AML-193 (cell line): ENCODE measurements around the gene IFT20.
A peak's percentile ranks its signal among the peaks of the same experiment; 100 is the strongest.

Source experiments
- DNase-seq, 2 experiments: peaks; one replicate each; lab custom pipeline; 2025; lab: John Stamatoyannopoulos, UW

Gene IFT20

DNA sequence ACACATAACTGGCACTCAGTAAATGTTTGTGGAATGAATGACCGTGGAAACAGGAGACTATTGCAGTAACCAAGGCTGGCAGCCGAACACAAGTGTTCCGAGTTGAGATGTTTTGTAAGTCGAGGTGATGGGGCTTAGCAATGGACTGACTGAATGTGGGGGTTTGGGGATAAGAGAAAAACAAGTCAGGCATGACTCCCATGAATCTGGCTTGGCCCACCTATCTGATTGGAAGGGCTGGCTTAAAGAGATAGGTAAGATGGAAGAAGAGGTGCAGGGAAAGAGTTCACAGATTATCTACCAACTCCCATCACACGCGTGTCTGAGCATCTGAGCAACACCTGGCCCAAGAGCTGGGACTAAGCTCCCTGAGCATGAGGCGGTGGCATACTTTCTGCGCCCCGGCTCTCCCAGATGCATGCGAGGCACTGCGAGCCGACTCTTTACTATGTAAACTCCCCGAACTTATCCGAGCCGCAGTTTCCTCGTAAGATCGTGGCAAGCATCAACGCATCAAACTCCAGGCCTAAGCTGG lies 539 bp downstream of the IFT20 start:
- no peak for DNase-seq

DNA sequence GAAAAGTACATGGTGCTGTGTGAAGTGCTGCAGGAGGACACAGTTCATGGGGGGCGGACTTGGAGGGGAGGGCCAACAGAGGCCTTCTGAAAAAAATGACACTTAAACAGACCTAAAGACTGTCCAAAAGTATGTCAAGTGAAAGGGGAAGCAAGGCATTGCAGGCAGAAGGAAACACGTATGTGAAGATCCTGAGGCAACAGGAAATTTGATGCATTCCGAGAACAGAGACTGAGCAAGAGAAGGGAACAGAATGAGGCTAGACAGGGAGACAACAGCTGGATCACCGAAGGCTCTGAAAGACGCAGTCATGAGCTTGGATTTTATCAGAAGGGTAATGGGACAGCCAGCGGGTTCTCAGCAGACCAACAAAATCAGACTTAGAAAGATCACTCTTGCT lies 1.1 kb downstream of the IFT20 start:
- DNase-seq, result peak; percentile 61 to 68

DNA sequence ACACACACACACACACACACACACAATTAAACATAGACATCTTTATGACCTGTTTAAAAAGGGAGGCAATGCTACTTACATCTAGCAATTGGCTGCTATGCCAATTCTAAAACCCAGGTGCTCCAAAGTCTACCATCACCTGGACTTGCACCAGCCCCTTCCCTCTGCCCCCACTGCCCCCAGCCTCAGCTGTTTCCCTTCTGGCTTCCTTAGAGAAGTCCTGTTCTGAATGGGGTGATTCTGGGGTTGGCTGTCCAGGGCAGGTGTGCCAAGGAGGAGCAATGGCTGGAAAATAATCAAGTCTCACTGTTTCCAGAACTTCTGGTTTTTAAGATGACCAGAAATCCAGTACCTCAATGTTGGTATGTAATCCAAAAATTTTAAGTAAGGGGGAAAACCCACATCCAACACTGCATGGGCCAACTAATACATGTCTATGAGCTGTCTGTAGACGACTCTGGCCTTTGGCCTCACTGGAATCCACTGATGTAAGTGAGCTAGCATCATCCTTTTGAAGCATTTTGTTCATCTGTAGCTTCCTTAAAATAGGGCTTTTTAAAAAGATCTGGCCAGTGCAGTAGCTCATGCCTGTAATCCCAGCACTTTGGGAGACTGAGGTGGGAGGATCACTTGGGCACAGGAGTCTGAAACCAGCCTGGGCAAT lies 2.1 kb downstream of the IFT20 start:
- no peak for DNase-seq

DNA sequence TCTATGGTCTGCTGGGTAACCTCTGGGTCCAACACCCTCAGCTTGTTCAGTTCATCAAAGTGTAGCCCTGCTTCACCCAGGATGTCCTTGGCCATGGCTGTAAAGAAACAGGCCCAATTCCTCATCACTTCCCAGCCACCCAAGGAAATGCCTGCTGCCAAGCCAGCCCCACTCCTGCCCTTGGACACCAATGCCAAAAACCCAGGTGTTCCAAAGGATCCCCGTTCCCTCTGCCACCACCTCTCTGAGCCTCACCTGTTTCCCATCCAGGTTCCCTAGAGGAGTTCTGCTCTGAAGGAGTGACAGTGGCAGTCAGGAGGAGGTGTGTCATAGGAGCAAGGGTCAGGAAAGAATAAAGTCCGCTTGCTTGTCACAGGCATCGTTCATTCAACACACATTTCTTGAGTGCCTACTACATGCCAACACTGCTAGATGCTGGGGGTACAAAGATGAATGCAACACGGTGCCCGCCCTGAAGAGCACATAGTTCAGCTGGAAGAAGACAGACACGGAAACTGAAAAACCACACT lies 3.3 kb downstream of the IFT20 start:
- DNase-seq, result no peak

DNA sequence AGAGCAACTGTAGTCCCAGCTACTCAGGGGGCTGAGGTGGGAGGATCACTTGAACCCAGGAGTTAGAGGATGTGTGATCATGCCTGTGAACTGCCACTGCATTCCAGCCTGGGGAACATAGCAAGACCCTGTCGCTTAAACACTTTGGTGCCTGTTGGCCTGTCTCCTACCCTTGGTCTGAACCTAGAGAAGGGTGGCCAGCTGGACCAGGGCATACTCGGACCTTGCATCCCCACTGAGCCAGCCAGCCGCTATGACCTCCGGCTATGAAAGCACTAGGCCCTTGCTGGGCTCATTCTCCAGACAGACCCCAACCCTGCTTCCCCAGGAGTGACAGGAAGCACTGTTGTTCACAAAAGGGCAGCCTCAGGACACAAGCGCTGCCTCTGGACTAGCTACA lies 4.6 kb downstream of the IFT20 start:
- no peak for DNase-seq

DNA sequence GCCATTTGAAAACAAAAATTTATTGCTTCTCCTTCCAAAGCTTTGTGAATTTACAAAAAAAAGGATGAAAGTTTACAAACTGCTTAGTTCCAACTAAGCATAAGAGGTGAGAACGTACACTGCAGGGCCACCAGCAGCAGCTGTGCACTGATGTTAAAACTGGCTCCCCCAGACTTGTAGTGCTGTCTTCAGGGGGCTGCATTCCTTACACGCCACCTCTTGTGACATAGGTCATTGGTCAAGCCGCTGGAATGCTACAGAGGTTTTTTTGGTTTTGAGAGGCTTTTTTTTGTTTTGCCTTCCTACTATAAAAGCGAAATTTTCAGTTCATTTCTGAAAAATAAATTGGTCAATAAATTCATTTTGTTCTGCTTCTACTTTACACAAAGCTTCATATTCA lies 6.9 kb downstream of the IFT20 start:
- no peak for DNase-seq

DNA sequence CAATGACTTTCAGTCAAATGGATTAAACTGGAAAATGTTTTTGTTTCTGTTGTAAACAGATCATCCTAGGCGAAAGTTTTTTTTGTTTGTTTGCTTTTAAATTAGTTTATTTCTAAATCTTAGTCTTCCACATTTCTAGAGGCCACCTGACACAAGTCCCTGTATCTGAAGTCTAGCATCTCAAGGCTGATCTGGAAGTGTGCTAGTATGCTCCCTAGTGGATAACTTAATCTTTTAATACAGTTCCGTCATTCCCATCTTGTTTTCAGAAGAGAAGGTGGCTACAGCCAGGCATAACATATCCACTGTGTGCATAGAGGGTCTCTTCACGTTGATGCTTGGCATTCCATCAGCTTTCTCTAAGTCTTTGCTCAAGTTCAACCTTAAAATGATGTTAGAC lies 7.6 kb downstream of the IFT20 start:
- DNase-seq, result no peak

DNA sequence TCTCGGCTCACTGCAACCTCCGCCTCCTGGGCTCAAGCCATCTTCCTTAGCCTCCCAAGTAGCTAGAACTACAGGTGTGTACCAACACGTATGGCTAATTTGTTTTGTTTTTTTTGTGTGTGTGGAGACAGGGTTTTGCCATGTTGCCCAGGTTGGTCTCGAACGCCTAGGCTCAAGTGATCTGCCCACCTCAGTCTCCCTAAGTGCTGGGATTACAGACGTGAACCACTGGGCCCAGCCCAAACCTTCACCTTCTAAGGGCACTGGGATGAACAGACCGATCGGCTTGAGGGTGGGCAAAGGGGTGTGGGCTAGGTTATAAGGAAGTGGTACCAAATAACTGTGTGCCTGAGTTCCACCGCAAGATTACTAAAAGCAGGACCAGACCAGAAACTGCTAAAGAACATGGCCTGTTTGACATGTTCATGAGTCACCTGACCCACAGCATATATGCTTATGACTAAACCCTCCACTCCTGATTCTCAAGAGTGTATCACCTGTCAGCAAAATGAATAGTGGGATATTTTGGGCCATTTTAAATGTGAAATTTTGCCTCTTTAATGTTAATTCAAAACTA lies 8.2 kb downstream of the IFT20 start:
- no peak for DNase-seq

DNA sequence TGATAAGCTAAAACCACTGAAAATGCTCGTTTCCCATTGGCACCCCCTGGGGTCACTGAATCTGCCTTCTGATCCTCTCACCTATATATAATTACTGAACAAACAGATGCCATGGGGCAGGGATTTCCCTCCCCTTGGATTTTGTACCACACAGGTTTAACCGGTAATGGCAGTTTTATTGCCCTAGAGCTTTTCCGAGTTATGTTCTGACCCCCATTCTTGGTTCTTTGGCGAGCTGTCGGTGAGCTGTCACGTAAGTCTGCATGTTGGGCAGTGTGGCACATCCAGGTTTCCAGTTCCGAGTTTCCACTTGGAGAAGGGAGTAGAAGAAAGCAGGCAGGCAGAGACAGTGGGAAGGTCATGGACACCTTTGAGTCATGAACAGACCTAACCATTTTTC lies 9.2 kb downstream of the IFT20 start:
- DNase-seq, result no peak

DNA sequence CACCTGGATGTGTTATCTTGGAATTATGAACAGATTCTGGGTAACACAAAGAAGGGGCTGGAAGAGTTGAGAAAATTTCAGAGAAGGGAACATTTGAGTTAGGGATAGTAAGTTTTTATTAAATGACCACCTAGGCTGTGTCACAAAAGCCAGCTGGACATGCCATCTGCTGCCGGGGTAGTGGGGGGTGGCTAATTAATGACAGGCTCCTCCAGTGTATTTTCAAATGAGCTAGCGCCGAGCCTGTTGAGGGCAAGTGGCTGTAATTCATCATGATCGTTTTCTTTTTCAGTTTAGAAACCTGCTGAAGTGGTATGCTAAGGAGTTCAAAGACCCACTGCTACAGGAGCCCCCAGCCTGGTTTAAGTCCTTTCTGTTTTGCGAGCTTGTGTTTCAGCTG lies 10.1 kb downstream of the IFT20 start:
- DNase-seq, result no peak

DNA sequence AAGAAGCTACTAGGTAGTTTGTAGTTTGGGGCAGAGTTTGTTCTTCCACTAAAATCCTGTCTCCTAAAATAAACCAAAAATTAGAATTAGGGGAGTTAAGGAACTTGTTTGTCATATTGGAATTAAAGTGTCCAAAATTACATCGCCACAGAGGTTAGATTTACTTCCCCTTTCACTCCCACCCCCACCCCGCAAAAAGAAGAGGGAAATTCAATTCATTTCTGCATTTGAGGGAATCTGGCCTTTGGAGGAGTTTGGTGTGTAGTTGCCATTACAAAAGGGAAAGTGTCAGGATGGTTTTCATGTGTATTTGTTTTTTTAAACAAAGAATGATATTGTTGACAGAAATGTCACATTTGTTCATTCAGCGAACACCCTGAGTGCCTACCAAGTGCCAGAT lies 10.5 kb downstream of the IFT20 start:
- peak; percentile 12 to 21 for DNase-seq

DNA sequence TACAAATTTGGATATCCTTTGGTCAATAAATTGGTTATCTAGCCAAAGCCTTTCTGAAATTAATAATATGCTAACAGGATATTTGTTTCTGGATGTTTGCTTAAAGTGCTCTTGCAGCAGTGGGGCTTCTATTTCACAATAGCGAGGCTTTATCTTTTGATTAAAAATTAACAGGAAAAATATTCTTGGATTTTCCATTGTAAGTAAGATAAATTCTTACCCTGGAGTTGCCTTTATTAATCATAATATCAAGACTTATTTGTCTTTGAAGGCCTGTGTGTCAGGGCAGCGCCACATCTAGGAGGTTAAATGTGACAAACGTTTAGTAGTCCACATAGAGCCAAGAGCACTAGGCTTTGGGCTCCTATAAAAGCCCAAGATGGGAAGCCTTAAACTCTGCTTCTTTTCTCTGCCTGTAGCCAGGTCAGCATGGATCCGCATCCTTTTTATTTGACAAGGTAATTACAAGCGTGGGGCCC lies 11.0 kb downstream of the IFT20 start:
- DNase-seq, result no peak

DNA sequence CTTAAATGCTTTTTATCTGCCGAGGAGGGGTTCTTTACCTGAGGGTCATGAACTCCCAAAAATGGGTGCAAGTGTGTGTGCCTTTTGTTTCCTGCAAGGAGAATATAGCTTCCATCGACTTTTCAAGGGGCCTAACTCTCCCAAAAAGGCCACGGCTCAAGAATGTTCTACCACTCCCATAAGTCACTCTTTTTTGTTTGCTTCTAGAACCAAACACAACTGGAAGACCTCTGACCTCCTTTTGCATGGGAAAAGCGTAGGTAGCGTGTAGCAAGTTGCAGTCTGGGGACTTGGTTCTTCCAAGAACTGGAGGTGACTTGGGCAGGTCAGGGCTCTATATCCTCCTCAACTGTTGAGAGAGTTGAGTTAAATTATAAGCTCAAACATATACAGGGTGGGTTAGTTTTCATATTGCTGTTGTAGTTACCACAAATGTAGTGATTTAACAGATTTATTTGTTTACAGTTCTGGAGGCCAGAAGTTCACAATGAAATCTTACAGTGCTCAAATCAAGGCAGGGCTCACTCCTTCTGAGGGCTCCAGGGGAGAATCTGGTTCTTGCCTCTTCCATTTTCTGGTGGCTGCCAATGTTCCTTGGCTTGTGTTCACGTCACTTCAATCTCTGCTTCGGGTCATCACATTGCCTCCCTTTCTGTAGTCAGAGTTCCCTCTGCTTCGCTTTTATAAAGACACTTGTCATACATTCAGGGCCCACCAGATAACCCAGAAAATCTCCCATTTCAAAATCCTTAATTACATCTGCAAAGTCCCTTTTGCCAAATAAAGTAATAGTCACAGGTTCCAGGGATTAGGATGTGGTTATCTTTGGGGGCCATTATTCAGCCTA lies 14.8 kb downstream of the IFT20 start:
- no peak for DNase-seq

DNA sequence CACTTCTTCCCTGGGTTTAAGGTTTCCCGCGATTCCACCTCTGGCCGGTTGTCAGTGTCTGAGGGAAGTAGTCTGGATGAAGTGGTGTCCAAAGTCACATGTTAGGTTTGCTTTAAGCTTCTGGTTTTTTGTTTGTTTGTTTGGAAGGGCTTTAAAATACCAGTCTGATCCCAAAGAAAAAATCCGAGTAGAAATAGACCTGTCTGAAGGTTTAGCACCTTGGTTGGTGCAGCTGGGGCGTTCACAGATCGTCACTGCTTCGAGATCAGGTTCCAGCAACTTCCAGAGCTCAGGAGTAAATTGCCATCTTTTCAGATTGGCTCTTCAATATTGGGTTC lies 15.7 kb downstream of the IFT20 start:
- DNase-seq, result peak in 1 of 2 experiments; percentile 20

DNA sequence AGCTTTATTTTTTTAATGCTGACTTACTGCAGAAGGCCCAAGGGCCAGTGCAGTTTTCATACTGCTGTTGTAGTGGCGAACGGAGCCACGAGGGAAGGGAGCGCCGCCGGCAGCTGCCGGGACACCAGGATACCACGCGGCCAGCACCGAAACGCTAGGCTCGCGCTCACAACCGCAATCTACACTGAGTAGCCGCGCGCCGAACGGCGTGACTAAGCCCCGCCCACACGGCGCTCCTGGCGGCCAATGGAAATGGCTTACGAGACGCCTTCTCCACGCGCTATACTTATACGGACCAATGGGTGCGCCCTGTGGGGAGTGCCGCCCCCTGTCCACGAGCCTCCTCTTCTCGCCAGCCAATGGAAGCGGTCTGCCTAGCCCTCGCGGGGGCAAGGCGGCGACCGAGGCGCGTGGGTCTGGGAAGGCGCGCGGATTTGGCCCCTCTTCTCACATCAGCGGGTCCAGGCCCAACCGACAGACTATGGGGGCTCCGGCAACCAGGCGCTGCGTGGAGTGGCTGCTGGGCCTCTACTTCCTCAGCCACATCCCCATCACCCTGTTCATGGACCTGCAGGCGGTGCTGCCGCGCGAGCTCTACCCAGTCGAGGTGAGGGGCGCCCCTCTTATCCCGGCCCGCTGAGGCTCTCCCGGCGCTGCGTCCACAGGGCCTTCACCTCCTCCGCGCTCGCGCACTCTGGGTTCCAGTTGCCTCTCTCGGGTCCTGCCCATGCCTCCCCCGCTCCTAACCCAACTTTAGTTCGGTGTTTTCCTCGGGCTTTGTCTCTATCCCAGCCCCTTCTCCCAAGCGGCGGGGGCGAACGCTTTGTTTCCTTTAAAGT lies 16.3 kb downstream of the IFT20 start, which contains the start of gene TMEM97:
Gene TMEM97, plus strand, starts transcription at position 442 of the 839 bp plus-strand sequence. Its CDS starts 40 bp downstream, at position 482.
- DNase-seq, result peak; percentile 99

DNA sequence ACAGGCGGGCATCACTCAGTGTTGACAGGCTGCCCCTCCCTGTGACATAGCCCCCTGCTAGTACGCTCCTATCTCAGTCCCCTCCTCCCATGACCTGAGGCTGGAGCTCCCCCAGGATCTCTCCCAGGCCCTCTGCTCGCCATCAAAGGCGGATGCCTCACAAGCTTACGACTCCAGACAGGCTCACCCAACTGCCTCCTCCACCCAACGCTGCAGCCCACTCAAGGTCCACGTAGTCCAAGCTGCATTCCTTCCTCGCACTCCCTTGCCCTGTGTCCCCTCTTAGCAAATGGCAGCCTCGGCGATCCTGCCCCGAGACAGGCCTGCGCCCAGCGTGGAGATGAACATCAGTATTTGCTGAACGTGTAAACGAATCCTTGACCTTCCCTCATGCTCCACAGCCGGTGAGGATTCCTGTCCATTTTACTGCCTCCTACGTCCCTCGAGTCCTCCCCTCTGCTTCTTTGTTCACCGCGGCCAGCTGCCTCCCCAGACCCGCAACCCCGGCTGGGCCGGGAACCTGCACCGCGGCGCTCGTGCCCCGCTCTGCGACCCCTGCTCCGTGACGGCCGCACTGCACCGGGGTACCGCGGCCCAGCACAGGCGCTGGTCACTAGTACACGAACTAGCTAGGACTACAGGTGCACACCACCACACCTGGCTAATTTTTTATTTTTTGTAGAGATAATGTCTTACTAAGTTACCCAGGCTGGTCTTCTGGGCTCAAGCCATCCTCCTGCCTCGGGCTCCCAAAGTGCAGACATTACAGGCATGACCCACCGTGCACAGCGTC lies 17.1 kb downstream of the IFT20 start:
- DNase-seq, result no peak

DNA sequence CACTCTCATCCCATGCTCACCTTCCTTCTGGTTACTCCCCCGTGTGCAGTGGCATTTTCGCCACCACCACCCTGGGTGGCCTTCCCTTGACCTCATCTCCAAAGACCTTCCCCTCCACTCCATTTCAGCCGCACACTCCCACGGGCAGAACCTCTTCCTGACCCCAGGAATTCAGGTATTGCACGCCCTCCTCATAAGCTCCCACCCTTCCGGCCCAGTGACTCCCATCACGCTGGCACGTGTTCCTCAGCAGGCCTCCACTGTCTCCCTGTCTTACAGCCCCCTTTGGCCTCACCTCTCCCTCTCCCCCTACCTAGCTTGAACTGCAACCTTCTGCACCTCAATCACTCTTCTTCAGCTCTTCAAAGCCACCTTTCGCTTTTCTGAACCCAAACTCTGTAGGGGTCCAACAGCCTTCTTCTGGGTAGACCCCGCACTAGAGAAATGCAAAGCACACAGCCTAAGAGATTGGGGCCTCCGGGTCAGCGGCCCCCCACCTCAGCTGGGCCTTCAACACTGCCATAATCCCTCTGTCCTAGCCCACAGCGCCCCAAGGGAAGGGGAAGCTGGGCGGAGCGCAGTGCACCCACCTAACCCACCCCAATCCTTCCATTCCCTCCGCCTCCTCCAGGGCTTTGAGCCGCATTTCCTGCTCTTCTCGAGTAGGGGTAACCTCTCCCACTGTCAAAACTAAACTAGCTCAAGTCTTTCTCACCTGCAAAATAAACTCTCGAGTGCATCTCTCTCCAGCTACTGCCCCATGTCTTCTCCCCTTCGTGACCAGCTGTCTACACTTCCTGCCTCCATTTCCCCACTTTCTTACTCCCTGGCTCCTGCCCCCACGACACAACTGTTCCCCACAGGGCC lies 17.9 kb downstream of the IFT20 start:
- DNase-seq, result no peak

DNA sequence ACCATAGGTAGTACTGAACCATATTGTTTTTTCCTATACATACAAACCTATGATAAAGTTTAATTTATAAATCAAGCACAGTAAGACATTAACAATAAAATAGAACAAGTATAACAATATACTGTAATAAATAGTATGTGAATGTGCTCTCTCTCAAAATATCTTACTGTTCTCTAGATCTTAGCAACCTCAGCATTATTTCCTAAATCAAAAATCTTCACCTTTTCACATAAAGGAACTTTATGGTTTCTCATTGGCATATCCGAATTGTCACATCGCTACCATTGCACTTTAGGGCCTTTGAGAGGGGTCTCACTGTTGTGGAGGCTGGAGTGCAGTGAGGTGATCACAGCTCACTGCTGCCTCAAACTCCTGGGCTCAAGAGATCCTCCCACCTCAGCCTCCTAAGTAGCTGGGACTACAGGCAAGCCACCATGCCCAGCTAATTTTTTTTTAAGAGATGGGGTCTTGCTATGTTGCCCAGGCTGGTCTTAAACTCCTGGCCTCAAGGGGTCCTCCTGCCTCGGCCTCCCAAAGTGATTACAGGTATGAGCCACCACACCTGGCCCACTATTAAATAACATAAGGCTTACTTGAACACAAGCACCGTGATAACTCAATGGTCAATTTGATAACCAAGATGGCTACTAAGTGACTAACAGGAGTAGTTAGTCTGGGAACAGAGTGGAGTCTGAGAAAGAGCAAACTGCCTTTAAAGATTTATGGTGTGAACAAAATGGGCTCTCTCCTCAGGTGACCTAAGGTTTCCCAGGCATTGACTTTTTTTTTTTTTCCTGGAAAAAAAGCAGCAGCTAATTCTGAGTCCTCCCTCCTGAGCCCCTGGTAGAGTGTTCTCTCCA lies 19.2 kb downstream of the IFT20 start:
- no peak for DNase-seq

DNA sequence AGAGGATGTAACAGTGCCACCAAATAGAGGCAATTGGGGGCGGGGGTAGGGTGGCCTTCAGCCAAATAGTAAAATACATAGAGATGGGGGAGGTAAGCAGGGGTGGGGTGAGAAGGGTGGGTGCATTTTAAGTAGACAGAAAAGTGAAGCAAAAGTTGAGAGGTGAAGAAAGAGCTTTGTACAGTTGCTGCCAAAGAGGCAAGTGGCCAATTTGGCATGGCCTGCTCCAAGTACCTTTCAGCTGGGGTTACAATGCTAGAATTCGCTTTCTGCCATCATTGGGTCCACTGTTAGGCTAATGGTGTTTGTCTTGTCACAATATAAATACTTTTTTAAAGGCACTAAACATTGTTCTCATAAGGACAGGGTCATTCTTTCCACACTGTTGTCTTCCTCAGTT lies 21.4 kb downstream of the IFT20 start:
- no peak for DNase-seq
